ENCODE results near the gene ANO4. TPM values are rescaled to one million over a fixed set of nuclear protein-coding genes. Genes with fewer than 3 reads are reported as not detected.

ANO4 gene
- total RNA-seq, 1 donor from 2014 or later: not detected

- Mint-ChIP-seq H3K4me1 (no peaks in the 10 kb centered on the region), H3K9me3 (no peaks in the 10 kb centered on the region), H3K27me3 (no peaks in the 10 kb centered on the region), H3K36me3 (ENCODE audit: low read depth) (no peaks in the 10 kb centered on the region), H3K4me3 (no peak overlapping the region), H3K27ac (no peak overlapping the region)
- intact Hi-C loops (cut with micrococcal nuclease): no loop called here
- DNase-seq: no peak
These were observed 73.2 kb downstream of the ANO4 start for GRCh38 chr12:100867639-100868393.

GRCh38 chr12:100868487-100868886 lies 73.9 kb downstream of the ANO4 start:
- intact Hi-C loops (cut with micrococcal nuclease): no loop called here
- H3K27ac Mint-ChIP-seq: no peak overlapping the region
- H3K9me3 Mint-ChIP-seq: no peaks in the 10 kb centered on the region
- DNase-seq: no peak
- H3K27me3 Mint-ChIP-seq: no peaks in the 10 kb centered on the region
- no peak overlapping the region for H3K4me3 Mint-ChIP-seq
- no peaks in the 10 kb centered on the region for H3K36me3 Mint-ChIP-seq (ENCODE audit: low read depth)
- H3K4me1 Mint-ChIP-seq: no peaks in the 10 kb centered on the region

- DNase-seq: no peak
- H3K4me1 Mint-ChIP-seq: no peaks in the 10 kb centered on the region
- no peaks in the 10 kb centered on the region for H3K36me3 Mint-ChIP-seq (ENCODE audit: low read depth)
- H3K4me3 Mint-ChIP-seq: no peak overlapping the region
- intact Hi-C loops (cut with micrococcal nuclease): no loop called here
- H3K27ac Mint-ChIP-seq: no peak overlapping the region
- H3K9me3 Mint-ChIP-seq: no peaks in the 10 kb centered on the region
- no peaks in the 10 kb centered on the region for H3K27me3 Mint-ChIP-seq
These were observed 76.7 kb downstream of the ANO4 start for GRCh38 chr12:100871195-100871734.

- intact Hi-C loops (cut with micrococcal nuclease): no loop called here
- Mint-ChIP-seq H3K4me3 (no peak overlapping the region), H3K27ac (no peak overlapping the region), H3K4me1 (no peaks in the 10 kb centered on the region), H3K36me3 (ENCODE audit: low read depth) (no peaks in the 10 kb centered on the region), H3K27me3 (no peaks in the 10 kb centered on the region), H3K9me3 (no peaks in the 10 kb centered on the region)
- DNase-seq: no peak
These were observed 80.6 kb downstream of the ANO4 start for GRCh38 chr12:100875156-100875555.

GRCh38 chr12:100875771-100876170 lies 81.2 kb downstream of the ANO4 start:
- no peaks in the 10 kb centered on the region for H3K27me3 Mint-ChIP-seq
- no peaks in the 10 kb centered on the region for H3K4me1 Mint-ChIP-seq
- DNase-seq: no peak
- intact Hi-C loops (cut with micrococcal nuclease): no loop called here
- H3K9me3 Mint-ChIP-seq: no peaks in the 10 kb centered on the region
- H3K27ac Mint-ChIP-seq: no peak overlapping the region
- no peaks in the 10 kb centered on the region for H3K36me3 Mint-ChIP-seq (ENCODE audit: low read depth)
- H3K4me3 Mint-ChIP-seq: no peak overlapping the region

- Mint-ChIP-seq H3K27me3 (no peaks in the 10 kb centered on the region), H3K4me1 (no peaks in the 10 kb centered on the region), H3K36me3 (ENCODE audit: low read depth) (no peaks in the 10 kb centered on the region), H3K27ac (no peak overlapping the region), H3K4me3 (no peak overlapping the region), H3K9me3 (no peaks in the 10 kb centered on the region)
- DNase-seq: no peak
- intact Hi-C loops (cut with micrococcal nuclease): no loop called here
These were observed 83.2 kb downstream of the ANO4 start for GRCh38 chr12:100877776-100878175.

- Mint-ChIP-seq H3K27me3 (no peaks in the 10 kb centered on the region), H3K27ac (no peak overlapping the region), H3K36me3 (ENCODE audit: low read depth) (no peaks in the 10 kb centered on the region), H3K4me3 (no peak overlapping the region), H3K9me3 (no peaks in the 10 kb centered on the region), H3K4me1 (no peaks in the 10 kb centered on the region)
- intact Hi-C loops (cut with micrococcal nuclease): no loop called here
- DNase-seq: no peak
These were observed 100.6 kb downstream of the ANO4 start for GRCh38 chr12:100895192-100895591.

GRCh38 chr12:100896192-100896591 lies 101.6 kb downstream of the ANO4 start:
- DNase-seq: no peak
- H3K9me3 Mint-ChIP-seq: no peaks in the 10 kb centered on the region
- H3K4me1 Mint-ChIP-seq: no peaks in the 10 kb centered on the region
- H3K27ac Mint-ChIP-seq: no peak overlapping the region
- intact Hi-C loops (cut with micrococcal nuclease): no loop called here
- no peak overlapping the region for H3K4me3 Mint-ChIP-seq
- no peaks in the 10 kb centered on the region for H3K36me3 Mint-ChIP-seq (ENCODE audit: low read depth)
- no peaks in the 10 kb centered on the region for H3K27me3 Mint-ChIP-seq

- no peak overlapping the region for H3K27ac Mint-ChIP-seq
- no peaks in the 10 kb centered on the region for H3K9me3 Mint-ChIP-seq
- no peaks in the 10 kb centered on the region for H3K36me3 Mint-ChIP-seq (ENCODE audit: low read depth)
- H3K27me3 Mint-ChIP-seq: no peaks in the 10 kb centered on the region
- no peak for DNase-seq
- H3K4me1 Mint-ChIP-seq: no peaks in the 10 kb centered on the region
- no peak overlapping the region for H3K4me3 Mint-ChIP-seq
- intact Hi-C loops (cut with micrococcal nuclease): no loop called here
These were observed 102.7 kb downstream of the ANO4 start for GRCh38 chr12:100897240-100897639.

GRCh38 chr12:100899301-100899700 lies 104.7 kb downstream of the ANO4 start:
- intact Hi-C loops (cut with micrococcal nuclease): no loop called here
- no peak overlapping the region for H3K27ac Mint-ChIP-seq
- H3K4me1 Mint-ChIP-seq: no peaks in the 10 kb centered on the region
- no peak for DNase-seq
- no peaks in the 10 kb centered on the region for H3K27me3 Mint-ChIP-seq
- H3K36me3 Mint-ChIP-seq (ENCODE audit: low read depth): no peaks in the 10 kb centered on the region
- H3K4me3 Mint-ChIP-seq: no peak overlapping the region
- H3K9me3 Mint-ChIP-seq: no peaks in the 10 kb centered on the region

- no peak overlapping the region for H3K4me3 Mint-ChIP-seq
- H3K36me3 Mint-ChIP-seq (ENCODE audit: low read depth): no peaks in the 10 kb centered on the region
- H3K4me1 Mint-ChIP-seq: no peaks in the 10 kb centered on the region
- no peaks in the 10 kb centered on the region for H3K27me3 Mint-ChIP-seq
- intact Hi-C loops (cut with micrococcal nuclease): no loop called here
- DNase-seq: no peak
- no peaks in the 10 kb centered on the region for H3K9me3 Mint-ChIP-seq
- H3K27ac Mint-ChIP-seq: no peak overlapping the region
These were observed 106.2 kb downstream of the ANO4 start for GRCh38 chr12:100900808-100901207.

GRCh38 chr12:100901266-100901665 lies 106.7 kb downstream of the ANO4 start:
- no peak for DNase-seq
- no peaks in the 10 kb centered on the region for H3K36me3 Mint-ChIP-seq (ENCODE audit: low read depth)
- no peak overlapping the region for H3K27ac Mint-ChIP-seq
- intact Hi-C loops (cut with micrococcal nuclease): no loop called here
- H3K4me1 Mint-ChIP-seq: no peaks in the 10 kb centered on the region
- no peaks in the 10 kb centered on the region for H3K9me3 Mint-ChIP-seq
- no peak overlapping the region for H3K4me3 Mint-ChIP-seq
- H3K27me3 Mint-ChIP-seq: no peaks in the 10 kb centered on the region

- no peaks in the 10 kb centered on the region for H3K4me1 Mint-ChIP-seq
- intact Hi-C loops (cut with micrococcal nuclease): no loop called here
- H3K27ac Mint-ChIP-seq: no peak overlapping the region
- no peaks in the 10 kb centered on the region for H3K27me3 Mint-ChIP-seq
- no peak for DNase-seq
- no peaks in the 10 kb centered on the region for H3K9me3 Mint-ChIP-seq
- no peaks in the 10 kb centered on the region for H3K36me3 Mint-ChIP-seq (ENCODE audit: low read depth)
- H3K4me3 Mint-ChIP-seq: no peak overlapping the region
These were observed 109.7 kb downstream of the ANO4 start for GRCh38 chr12:100904270-100904669.

- Mint-ChIP-seq H3K36me3 (ENCODE audit: low read depth) (no peaks in the 10 kb centered on the region), H3K27ac (no peak overlapping the region), H3K9me3 (no peaks in the 10 kb centered on the region), H3K4me3 (no peak overlapping the region), H3K27me3 (no peaks in the 10 kb centered on the region), H3K4me1 (no peaks in the 10 kb centered on the region)
- DNase-seq: no peak
- intact Hi-C loops (cut with micrococcal nuclease): no loop called here
These were observed 113.9 kb downstream of the ANO4 start for GRCh38 chr12:100908501-100908900.

All from activated CD4-positive, alpha-beta T cell treated with anti-CD3 and anti-CD28 coated beads, Interleukin-2, amount 10 ng/mL, durations not matched to agents 24 days and 14 days (primary cell).